HG03558 (cell line): ENCODE data around the gene MVK.

Experiments
- ATAC-seq: cut with Tn5 transposase; IDR thresholded peaks from one replicate; pipeline ENCODE4 v1.9.1; 2021; ENCODE audit warnings: moderate number of reproducible peaks; ENCODE audit not compliant: unreplicated experiment; ENCODE audit errors: extremely low read depth

The MVK gene

DNA sequence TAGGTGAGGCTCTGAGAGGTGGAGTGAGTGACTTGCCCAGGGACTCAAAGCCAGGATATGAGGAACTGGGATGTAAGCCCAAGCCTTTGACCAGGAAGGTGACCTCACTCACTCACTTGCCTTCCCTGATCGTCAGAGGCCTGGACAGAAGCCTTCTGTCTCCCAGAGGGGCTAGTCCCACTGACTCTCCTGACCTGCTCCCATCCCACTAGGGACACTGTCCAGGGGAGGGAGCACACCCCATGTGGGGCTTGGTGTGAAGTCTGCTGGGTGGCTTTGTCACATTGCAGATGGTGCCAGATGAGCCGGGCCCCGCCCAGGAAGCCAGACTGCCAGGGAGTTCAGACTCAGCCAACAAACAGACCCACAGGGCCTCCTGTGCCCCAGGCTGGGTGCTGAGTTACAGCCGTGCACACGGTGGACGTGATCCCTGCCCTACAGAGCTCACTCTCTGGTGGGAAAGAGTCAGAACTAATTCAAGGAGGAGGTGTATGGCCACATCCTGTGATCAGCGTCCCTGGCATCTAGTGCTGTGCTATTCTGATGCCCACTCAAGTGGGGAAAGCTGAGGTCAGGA lies 28.6 kb upstream of the MVK start:
- no peak for ATAC-seq

DNA sequence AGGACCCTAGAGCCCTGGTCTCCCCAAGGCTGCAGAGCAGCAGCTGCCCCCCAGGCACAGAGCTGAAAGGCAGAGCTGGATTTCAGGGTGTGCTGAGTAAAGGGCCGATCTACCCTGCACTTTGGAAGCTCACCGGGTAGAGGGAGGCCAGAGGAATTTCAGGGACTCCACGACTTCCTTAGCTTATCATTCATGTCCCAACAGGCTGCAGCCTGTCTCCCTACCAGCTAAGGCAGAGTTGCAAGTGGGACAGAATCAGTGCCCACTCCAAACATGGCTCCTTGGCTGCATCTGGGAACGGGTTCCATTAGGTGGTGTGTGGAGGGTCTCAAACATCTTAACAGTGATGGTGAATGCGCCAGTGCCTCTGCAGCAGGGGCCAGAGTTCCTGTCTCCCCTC lies 27.8 kb upstream of the MVK start:
- ATAC-seq: no peak

DNA sequence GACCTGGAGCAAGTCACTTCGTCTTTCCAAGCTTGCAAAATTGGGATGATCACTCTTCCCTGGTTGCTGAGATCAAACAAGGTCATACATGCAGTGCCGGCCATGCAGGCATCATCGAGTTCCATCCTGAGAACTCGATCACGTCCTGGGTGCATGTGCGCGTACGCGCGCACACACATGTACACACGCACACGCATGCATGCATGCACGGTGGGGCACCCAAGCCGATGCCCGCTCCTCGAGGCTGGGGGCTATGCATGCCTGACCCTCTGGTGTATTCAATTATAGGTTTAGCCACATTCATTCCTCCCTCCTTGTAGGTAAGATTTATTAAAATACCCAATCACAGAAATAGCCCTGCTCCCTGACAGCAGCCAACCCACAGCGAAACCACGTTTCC lies 26.3 kb upstream of the MVK start:
- ATAC-seq: no peak

DNA sequence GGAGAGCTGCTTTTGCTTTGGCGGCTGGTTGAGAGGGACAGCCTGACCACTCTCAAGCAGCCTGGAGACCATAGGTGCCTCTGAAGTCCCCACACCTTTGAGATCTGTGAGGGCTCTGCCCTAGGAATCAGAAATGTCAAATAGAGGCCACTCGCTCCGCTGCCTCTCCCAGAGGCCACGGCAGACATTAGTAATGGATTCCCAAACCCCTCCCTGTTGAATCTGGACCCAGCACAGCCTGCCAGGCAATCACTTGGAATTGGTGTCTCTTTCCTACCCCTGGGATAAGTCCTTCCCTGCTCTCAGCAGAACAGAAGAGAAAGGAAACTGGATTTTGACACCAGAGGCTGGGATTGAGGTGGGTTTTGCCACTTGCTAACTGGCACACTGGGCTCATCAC lies 25.3 kb upstream of the MVK start:
- ATAC-seq: no peak

DNA sequence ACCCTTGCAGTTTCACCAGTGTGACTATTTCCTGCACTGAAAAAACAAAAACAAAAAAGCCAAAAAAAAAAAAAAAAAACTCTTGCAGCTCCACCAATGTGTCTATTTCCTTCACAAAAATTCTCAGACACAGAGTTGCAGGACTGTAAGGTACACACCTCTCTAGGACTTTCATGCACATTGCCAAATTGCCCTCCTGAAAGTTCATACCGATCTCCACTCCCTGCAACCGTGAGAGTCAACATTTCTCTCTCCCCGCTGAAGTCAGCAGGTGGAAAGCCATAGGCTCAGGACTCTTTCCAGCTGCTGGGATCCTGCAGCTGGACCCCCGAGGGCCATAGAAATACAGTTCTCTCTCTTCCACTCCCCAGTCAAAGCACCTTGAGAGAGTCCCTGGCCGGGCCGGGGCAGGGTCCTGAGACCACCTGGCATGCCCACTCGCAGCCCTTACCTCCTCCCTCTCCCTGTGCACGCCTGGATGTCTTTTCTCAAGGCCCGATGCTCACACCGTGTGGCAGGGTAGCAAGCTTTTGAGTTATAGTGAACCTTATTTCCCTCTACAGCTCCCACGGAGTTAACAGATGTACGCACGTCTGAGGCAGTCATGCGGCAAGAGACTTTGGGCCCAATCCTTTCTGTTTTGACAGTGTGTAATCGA lies 23.9 kb upstream of the MVK start:
- ATAC-seq: no peak

DNA sequence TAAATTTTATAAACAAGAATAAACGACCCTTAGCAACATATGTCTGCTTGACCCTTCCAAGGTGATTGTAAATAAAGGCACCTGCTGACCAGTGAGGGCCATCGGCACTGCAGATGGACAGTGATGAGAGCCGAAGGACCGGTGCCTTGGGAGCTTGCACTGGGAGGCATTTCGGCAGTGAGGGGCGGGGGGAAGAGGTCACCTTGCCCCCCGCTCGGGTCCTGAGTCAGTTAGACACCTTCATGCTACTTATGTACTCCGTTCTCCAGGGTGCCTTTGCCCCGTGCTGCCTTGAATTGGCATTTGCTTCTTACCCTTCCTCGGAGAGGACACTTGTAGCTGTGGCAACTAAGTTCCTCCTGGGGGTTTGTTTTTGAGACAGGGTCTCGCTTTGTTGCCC lies 23.3 kb upstream of the MVK start:
- no peak for ATAC-seq

DNA sequence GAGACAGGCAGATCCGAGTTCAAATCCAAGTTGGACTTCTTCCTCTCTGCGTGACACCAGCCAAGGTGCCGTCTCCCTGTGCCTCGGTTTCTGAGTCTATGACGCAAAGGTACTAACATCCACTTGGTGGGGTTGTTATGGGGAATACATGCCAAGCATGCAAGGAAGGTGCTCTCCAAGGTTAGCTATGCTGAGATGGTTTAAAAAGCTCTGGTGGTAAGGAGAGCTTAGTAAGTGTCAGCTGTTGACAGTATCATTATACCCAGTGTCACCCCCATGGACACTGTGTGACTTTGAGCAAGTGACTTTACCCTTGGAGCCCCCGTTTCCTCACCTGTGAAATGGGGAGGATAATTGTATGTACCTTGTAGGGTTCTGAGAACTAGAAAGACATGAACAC lies 22.5 kb upstream of the MVK start:
- no peak for ATAC-seq

DNA sequence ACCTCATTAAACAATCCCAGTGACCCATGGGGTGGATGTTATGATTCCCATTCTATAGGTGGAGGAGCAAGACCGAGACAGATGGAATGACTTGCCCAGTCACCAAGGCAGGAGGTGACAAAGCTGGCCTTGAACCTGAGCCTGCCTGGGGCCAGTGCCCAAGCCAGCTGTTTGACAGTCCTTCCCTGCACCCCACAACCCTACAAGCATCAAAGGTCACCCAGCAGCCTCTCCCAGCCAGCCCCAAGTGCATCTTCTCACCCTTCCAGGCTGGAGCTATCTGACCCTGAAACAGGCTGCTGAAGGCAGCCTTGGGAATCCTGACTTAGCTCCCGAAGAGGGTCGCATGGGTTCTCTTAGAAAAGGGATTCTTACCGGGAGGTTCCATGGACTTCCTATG lies 20.6 kb upstream of the MVK start:
- no peak for ATAC-seq

DNA sequence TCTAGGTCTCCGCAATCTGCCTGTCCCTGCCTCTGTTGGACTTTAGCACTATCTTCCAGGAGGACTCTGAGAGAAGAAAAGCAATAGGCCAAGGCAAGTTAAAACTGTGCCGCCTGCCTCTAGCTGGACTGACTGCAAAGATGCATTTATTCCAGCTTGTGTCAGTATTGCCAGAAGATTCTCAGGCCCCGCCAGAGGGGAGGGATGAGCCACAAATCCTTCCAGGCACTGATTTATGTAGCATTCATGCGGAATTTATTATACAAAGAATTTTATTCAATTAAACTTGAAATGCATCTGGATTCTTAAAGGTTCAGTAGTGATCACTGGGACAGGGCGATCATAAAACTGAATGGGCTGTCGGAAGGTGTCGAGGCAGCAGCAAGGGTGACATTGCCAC lies 20.1 kb upstream of the MVK start:
- no peak for ATAC-seq

DNA sequence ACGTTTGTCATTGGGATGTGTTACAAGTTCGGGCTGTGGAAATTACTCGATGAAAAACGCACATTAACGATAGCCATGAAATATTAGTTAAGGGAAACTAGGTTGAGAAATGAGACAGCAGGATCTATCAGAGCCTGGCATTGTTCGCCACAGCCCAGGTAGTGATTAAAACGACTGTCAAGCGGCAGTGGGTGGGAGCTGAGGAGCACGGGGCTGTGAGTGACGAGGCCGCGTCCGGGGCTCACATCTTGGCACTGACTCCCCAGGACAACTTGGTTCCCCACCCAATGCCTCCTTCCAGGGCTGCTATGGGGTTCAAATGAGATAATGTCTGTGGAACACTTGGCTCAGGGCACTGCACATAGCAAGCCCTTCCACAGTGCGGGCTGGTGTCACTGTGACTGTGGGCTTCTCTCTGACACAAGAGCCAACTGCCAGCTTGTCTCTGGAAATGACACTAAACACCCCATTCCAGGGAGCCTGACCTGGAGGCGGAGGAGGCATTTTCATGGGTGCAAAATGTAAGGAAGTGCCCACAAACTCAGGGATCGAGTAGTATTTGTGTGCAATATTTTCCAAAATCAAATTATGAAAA lies 19.6 kb upstream of the MVK start:
- ATAC-seq: no peak

DNA sequence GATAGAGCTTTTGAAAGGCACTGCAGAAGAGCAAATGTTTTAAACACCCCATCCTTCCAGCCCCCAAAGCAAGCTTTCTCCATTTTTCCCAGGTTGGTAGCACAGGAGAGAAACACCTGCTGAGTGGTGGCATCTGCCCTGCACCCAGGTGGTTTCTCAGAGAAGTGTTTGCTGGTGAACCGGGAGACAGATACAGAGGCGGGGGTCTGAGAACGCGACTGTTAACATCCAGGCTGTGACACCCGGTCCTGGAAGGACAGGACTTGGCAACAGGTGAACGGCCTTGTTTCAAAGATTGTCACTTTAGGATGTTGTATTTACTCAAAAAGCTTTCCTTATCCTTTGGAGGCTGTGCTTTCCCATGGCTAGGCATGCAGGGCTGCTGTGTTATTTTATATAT lies 18.8 kb upstream of the MVK start:
- ATAC-seq: no peak

DNA sequence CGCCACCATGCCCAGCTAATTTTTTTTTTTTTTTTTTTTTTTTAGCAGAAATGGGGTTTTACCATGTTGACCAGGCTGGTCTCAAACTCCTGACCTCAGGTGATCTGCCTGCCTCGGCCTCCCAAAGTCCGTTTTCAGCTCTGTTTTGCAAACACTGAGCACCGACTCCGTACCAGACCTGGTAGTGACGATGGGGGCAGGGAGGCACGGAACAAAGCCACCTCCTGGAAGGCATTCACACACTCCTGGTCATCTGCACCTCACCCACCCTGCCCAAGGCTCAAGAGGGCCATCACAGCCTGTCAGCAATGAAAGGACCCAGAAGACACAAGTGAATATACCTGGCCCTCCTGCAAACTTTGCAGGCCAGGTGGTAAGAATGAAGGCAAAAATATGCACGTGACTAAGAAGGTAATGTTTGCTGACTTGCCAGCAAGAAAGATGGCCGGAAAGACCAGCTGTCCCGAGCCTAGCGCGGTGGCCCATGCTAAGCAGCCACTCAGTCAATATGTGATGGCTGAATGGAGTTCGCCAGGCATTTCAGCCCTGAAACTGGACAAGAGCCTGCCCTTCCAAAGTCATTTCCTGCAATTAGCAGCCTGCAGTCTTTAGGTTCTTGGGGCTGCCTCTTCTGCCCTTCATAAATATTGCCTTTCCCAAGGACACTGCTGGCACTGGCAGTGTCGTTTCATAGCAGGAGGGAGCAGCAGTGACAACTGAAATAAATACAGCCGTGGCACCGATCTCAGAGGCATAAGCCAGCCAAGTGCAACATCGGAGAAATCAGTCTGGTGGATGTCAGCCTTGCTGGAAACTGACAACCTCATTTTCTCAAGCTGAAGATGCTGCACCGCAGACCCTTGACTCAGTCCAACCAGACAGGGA lies 17.9 kb upstream of the MVK start:
- ATAC-seq: no peak

DNA sequence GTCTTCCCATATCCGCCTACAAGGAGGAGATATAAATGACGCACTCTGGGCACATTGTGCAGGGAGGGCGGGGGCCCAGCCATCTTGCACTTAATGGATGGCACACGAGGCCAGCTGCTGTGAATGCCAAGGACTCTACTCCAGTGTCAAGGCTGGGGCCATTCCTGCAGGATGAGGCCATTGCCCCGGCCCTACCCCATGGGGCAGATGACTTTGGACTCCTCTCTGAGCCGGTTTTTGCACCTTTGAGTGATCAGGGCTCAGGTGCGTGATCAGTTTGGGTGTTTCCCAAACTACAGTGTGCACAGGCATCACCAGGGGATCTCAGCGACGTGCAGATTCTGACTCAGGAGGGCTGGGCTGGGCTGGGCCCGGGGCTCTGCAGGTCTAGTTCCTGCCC lies 16.4 kb upstream of the MVK start:
- ATAC-seq: no peak

DNA sequence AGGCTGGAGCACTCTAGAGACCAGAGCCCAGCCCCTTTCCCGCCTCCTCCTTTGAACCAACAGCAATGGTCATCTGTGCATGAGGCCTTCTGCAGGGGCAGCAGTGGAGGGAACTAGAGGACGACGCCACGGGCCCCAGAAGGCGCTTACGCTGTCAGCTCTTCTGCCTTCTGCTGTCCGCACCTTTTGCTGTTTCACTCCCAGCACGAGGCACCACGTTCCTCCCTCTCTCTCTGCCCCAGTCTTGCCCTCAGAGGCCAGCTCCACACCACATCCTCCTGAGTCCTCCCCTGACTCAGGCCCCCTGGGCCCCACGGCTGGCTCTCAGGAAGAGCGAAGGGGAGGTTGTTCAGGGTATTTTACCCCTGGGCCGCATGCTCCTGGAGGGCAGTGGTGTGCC lies 15.8 kb upstream of the MVK start:
- ATAC-seq: no peak

DNA sequence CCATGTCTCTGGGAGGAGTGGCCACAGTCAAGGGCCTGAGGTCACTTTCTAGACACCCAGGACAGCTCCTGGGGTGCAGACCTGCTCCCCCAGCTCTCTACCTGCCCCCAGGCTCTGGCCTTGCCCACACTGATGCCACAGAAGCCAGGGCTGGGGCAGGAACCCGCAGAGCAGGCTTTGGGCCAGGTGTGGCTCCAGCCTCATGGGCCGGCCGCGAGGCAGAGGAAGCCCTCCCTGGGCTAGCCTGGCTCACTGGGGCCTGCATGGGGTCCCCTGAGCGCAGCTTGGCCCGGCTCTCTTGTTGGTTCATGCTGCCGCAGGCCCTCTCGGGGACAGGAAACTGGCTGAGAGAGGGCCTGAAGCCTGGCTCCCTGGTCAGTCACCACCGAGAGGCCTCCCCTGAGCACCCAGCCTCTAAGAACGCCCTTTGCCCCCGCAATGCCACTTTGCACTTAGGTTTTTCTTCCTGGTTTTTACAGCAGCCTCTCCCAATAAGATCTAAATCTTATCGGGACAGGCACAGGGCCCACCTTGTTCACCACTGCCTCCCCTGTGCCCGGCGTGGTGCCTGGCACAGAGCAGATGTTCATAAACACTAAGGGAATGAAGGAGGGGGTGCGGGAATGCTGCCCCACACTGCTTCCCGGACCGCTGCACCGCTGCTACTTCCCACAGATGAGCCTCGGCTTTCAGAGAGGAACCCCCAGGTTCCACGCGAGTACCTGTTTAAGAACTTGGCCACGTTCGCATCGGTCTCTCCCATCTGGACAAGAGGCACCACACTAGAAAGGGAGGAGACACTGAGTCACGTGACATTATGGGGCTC lies 15.0 kb upstream of the MVK start:
- ATAC-seq: no peak

DNA sequence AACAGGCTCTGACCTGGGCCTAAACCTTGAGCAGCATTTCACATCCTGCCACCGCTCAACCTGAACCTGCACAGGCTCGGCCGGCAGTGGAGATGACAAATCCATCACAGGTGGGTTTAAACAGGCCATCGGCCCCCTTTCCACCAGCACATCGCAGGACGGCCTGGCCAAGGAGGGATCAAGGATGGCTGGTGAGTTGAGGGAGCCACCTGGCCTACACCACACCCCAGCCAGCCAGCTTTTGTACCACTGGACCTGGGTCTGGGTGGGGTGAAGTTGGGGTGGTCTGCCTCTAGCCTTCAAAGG lies 14.4 kb upstream of the MVK start:
- ATAC-seq: no peak

DNA sequence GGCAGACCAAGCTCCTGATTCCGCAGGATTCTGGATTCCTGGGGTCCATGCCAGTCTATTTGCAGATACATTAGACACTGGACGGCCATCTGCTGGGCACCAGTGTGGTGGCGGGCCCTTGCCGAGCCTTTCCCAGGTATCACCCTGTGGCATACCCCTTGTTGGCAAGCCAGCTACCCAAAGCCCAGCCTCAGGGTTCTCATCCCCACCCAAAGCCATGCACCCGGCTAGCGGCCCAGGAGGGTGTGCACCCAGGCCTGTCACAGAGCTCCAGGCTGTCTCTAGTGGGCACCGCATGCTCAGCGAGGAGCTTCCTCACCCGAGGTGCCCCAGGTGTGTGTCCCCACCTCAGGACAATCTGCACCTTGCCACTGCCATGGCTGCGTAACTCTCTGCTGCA lies 14.0 kb upstream of the MVK start:
- no peak for ATAC-seq

DNA sequence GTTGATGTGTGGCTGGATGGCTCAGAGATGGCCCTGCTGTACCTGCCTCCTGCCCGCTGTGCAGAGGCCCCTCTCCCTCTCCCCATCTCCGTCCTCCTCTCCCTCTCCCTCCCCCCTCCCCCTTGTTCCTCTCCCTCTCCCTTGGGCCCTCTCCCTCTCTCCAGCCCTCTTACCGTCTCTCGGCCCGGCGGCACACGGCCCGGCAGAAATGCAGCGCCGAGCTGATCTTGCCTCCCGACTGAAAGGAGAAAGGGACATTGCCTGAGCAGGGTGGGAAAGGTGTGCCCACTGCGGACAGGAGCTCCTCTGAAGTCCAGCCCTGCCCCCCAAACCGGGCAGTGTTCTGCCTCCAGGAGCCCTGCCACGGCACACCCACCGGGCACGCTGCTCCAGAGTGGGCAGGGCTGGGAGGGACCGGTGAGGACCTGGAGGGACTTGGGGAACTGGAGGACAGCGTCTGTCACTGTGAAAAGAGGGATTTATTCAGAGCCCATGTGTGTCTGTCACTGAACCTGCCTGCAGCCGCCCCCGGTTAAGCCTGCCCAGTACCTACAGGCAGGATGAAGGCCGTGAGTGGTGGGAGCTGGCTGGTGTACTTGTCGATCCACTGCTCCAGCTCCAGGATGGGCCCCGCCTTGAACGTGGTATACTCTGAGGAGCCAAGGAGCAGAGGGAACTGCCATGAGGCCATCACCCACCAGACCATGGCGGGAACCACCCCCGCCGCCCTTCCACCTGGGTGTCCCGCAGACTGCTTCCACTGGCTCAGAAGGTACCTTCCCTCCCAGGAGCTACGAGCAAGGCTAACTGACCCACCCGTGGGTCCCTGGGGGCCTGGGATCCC lies 12.5 kb upstream of the MVK start:
- ATAC-seq: no peak

DNA sequence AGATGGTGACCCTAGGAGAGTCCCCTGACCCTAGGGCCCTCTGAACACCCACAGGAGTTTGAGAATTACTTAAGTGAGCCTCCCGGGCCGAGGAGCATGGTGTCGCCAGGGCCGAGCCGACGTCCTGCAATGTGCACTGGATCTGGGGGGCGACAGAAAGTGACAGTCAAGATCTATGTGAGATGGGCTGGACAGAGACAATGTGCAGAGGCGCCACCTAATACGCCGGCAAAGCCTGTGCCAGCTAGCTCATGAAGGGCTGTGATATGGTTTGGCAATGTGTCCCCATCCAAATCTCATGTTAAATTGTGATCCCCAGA lies 11.9 kb upstream of the MVK start:
- ATAC-seq: no peak

DNA sequence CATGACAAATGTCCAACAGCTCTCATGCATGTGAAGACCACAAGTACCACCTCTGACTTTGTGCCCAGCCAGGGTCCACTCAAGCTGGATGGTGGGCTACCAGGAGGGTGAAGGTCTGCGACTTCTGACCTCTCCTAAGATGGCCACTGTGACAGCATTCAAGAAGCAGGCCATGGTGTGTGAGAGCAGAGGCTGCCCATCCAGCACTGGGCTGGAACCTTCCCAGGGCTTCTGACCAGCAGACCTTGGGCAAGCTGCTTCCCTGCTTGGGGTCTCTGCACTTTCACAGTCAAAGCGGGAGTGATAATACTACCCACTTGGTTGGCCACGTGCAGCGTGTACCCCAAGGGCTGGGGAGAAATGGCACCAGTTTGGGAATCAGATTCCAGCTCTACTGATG lies 10.7 kb upstream of the MVK start:
- no peak for ATAC-seq
